GM19025 (cell line): ENCODE measurements around the gene CCSER1.

ENCODE experiments used
- ATAC-seq: cut with Tn5 transposase; IDR thresholded peaks from one replicate; pipeline ENCODE4 v1.9.1; 2021; ENCODE audit warnings: mild to moderate bottlenecking, low read depth, moderate library complexity; ENCODE audit not compliant: unreplicated experiment

Gene CCSER1

DNA sequence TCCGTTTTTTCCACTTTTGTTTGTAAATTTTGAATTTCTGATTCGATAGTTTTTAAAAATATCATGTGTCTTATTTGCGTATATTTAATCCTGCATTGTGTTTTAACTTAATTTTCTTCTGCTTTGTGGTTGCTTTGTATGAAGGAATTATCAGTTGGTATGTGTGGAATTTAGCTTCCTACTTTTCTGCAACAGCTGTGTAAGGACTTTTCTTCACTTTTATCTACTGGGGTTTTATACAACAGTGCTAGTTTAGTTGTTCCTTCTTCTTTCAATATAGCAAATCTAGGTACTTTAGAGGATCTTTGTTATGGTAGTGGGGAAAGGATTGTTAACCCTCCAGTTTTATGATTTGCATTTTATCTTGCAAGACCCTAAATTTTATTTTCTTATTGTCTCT is 410.3 kb downstream of the CCSER1 start:
- ATAC-seq: no peak

DNA sequence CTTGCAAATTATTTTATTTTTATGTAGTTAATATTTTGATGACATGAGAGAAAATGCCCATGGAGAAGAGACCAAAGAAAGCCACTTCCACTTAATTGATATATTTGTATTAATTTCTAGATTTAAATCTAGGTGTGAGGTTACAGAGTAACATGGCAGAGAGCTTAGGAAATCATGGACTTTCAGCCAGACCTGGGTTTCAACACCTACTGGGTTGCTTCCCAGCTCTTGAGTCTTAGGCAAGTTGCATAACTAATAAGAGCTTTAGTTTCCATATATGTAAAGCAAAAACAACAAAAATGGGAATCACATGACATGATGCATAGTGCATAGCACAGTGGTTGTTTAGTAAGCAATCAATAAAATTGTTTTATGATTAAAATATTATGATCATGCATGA is 413.3 kb downstream of the CCSER1 start:
- no peak for ATAC-seq

DNA sequence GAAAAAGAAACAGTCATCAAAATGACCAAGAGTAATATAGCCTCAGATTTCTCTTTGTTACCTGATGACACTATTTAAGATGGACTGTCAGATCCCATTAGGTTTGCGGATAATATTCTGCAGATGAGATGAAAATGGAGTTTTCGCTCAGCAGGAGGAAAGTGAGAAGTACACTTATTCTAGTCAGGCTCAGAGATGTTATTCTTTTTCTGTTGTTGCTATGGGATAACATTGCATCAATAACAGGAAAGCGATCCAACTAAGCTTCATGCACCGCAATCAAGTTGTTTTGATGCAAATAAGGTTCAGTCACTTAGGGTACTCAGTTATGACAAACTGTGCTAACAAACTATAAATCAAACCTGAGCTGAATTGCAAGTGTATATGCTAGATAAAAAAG is 415.0 kb downstream of the CCSER1 start:
- no peak for ATAC-seq

DNA sequence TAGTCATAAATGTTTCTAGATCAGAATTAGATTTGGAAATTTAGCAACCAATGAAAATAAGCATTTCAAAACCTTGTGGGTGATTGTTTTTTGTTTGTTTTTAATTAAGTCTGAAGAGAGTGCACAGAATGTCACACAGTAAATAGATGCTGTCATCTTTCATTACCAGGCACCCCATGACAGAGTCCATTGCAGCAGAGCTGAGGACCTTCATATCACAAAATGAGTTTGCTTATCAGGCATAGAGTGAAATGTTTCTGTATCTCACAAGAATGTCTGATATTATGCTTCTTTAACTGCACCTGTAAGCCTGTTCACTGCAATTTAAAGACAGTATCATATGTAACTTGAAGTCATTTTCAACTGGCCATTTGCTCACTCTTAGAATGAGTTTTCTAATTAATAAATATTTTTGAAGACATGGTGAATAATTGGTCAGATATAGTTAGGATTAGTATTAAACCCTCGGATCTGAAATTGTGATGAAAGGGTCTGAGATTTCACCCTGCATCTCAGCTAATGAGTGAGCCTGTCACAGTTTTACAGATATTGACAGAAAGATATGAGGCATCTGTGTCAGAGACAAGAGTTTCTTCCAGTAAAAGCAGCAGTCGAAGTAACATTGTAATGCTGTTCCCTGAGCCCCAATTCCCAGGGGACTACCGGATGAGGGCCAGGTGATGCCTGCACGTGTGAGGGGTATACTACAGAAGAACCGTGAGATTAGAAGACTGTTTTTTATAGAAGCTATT is 416.4 kb downstream of the CCSER1 start:
- ATAC-seq: no peak

DNA sequence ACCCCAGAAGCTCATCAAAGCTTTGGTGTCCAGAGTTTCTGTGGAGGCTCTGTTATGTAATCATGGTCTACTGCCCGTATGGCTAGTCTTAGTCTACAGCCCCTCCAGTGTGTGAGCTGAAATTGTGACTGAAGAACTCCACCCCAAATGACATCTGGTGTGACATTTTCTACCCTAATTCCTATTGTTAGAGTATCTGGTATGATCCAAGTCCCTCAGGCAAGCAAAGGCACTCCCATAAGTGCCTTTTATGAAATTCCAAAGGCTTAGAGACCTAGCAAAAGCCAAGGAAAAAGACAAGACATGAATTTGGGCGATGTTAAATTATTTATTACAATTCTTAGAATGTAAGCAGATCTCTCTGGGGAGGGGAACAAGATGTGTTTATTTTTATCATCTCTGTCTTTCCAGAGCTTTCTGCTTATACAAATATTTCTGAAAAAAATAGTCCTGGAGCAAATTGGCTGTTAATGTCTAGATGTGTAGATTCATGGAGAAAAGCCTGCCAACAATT is 417.4 kb downstream of the CCSER1 start:
- no peak for ATAC-seq

DNA sequence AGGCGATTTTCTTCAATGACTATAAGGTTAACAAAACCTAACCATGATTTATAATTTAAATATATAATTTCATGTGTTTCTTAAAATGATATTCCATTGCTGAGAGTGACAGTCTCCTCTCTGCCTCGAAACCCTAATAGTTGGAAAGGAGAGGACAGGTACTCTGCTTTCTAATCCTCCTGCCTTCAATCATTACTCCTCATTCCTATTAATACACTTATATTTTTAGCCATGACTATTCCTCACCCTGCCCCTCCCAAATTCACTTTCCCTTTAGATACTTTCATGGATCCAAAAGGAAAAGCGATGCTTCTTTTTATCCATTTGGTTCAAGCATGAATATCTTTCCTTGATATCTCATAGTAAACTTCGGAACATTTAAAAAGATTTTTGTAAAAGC is 418.2 kb downstream of the CCSER1 start:
- no peak for ATAC-seq

DNA sequence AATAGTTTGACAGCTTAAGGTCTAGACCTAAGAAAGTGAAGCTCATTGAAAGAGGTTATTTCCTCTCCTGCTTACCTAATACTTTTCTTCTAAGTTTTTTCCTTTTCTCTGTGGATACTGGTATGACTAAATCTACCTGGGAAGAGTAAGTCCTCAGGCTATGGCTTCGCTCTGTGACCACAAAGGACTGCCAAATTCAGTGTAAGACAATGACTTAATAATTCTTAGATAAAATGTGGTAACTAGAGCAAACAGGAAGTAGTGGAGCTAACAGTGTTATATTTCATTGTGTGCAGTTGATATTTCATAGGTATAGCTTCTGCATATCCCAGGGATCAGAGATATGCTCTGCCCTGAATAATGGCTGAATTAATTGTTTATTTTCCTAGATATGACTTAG is 418.9 kb downstream of the CCSER1 start:
- ATAC-seq: no peak

DNA sequence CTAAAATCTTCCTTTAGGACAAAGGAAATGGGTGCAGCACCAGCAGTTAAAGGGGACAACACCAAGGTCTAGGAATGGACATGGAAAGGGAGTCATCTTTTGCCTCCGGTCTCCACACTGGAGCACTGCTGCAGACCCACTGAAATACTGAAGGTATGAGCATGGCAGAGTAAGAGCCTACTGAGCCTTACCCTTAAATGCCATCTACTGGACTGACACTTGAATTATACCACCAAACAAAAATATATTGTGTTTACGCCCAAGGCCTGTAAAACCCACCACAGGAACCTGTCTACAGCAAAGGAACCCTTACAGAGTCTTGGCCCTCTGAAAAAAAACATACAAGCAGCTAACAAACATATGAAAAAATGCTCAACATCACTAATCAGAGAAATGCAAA is 443.4 kb downstream of the CCSER1 start:
- no peak for ATAC-seq

DNA sequence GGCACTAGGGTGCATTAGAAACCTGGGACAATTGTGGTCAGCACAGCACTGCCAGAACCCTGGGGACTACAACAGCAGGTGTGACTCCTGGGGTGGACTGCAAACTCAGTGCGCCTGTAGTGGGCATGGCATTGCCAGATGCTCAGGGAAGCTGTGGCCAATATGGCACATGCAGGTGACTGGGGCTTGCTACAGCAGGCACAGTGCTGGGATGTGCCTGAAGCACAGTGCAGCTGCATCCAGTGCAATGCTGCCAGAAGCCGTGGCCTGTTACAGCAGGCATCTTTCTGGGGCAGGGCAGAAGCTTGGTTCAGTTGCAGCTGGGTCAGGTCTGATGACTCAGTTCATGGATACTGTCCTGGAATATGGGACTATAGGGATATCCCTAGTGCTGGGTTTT is 445.8 kb downstream of the CCSER1 start:
- ATAC-seq: no peak

DNA sequence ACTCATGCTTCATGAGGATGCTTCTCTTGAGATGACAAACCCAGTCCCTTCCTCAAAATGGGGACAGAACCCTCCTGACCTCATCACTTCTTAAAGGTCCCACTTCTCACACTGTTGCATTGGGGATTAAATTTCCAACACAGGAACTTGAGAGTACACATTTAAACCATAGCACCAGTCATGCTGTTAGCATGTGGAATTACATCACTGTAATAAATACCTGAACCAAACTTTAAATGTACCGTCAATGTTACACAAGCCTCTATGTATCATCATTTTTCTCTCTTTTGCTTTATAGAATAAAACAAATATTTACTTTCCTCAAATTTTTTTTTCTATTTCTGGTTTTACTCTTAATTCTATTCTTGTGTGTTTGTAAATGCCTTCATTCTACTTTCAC is 448.2 kb downstream of the CCSER1 start:
- no peak for ATAC-seq

DNA sequence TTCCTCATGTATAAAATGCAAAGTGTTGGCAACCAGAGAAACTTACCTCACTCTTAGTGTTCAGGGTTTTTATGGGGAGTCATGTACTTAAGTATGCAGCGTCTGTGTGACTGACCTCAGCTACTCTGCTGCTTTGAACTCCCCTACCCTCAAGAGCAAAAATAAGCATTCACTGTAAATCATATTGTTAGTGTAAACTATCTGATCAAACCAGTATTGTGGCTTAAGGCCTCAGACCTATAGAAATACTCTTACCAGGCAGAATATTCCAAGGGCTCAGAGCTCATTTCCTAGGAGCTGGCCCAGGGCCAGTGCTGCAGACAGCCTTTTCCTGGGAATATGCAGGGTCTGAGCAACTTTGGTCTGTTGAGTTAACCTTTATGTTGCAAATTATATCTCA is 453.1 kb downstream of the CCSER1 start:
- ATAC-seq: no peak

DNA sequence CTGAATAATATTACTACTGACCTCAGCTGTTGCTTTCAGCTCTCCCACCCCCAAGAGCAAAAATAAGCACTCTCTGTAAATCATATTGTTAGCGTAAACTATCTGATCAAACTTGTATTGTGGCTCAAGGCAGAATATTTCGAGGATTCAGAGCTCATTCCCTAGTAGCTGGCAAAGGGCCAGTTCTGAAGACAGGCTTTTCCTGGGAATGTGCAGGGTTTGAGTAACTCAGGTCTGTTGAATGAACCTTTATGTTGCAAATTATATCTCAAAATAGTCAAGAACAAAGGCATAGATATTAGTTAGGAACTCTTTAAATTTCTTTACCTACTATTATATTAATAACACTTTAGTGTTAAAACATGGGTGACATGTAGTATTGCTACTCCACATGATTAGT is 454.9 kb downstream of the CCSER1 start:
- no peak for ATAC-seq

DNA sequence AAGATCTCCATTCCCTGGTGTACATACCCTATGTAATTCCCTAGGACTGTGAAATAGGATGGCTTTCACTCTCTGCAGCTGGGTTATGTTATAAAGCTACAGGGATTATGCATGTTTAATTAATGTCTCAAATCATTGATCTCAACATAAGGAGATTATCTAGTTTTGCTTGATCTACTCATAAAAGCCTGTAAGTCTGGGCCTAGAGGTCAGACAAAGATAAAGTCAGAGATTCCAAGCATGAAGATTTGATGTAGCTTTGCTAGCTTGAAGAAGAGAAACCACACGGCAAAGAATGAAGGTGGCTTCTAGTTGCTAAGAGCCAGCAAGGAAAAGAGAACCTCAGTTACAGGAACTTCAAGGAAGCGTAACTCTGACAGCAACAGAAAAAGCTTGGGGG is 456.9 kb downstream of the CCSER1 start:
- no peak for ATAC-seq

DNA sequence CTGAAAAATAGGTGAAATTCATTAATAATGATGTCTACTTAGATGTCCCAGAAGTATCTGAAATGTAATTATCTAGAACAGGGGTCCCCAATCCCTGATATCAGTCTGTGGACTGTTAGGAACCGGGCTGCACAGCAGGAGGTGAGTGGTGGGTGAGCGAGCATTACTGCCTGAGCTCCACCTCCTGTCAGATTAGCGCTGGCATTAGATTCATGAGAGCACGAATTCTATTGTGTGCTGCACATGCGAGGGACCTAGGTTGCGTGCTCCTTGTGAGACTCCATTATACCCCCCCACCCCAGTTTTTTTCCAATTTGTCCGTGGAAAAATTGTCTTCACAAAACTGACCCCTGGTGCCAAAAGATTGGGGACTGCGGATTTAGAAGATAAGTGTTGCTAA is 458.8 kb downstream of the CCSER1 start:
- ATAC-seq: no peak

DNA sequence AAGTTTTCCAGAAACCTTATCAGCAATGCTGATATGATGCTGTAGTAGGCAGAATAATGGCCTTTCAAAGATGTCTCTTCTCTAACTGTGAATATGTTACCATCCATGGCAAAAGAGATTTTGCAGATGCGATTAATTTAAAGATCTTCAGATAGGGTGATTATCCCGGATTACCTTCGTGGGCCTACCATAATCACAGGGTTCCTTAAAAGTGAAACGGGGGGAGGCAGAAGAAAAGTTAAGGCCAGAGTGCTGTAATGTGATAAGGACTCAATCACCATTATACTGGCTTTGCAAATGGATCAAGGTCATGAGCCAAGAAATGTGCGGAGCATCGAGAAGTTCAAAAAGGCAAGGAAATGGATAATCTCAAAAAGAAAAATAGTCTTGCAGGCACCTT is 459.6 kb downstream of the CCSER1 start:
- no peak for ATAC-seq

DNA sequence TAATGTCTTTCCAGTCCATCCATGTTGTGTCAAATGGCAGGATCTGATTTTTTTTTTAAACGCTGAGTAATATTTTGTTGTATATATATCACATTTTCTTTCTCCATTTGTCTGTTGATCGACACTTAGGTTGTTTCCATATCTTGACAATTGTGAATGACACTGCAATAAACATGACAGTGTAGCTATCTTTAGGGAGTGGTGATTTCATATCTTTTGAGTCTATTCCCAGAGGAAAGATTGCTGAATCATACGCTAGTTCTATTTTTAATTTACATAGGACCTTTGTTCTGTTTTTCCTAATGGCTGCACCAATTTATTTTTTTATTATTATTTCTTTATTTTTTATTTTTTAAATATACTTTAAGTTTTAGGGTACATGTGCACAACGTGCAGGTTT is 470.7 kb downstream of the CCSER1 start:
- no peak for ATAC-seq

DNA sequence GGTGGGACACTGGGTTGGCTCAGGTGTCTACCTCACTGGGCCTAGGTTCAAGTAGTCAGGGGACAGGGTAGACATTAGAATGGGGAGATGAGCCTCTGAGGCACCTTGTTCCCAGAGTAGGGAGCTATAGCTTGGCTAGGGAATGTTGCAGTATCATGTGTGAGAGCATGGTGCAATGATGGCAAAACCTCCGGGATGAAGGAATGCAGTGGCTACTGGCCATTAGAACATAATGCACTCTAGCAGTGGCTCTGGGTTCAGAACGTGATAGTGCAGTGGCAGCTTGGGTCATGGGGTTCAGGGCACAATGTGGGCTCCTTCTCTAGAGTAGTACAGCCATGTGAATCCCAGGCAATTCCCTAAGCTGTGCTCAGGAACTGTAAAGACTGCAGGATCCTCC is 471.5 kb downstream of the CCSER1 start:
- ATAC-seq: no peak

DNA sequence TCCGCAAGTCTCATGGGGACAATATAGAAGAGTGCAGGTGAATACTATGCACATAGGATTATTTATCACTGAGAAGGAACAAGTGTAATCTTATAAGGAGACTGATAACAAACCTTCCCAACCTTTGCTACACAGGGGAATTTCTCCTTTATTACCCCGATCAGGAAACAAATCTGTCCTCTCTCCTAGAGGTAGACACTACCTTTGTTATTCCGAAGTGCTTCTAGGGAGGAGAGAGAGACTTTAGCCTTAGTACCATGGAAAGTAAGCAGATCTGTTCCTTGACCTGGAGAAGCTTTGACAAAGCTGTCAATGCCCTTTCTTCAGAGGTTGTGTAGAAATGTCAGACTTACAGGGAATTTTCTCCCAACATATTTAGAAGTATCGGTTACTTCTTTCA is 475.5 kb downstream of the CCSER1 start:
- no peak for ATAC-seq

DNA sequence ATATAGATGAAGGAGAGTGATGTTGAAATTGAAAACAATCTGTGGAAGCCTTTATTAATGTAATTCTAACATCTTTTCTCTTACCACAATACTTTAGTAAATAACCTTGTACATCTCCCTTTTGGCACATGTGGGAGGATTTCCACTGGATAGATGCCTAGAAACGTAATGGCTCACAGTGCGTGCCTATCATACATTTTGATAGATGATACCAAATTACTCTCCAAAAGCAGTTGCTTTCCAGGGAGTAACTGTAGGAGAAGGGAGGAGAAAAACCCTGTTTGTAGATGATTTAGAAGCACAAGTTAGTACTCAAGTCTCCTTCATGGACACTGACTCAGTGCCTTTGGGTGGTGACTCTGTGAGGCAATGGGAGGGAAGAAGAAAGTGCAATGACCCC is 476.3 kb downstream of the CCSER1 start:
- no peak for ATAC-seq

DNA sequence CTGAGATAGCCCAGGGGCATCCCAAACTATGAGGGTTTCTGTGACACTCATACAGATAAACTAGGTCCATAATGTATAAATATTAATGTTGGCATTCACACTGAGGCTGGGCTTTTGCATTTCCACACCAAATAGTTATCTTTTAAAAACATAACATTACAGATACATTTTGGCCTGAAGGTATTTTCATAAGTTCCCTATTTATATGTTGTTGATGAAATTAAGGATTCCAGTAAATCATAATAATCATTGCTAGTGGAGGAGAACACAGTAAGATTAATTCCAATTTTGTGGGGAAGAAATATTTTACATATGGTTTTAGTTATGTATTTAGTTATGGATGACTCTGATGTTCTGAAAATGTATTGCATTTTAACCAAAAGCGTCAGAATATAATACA is 479.6 kb downstream of the CCSER1 start:
- ATAC-seq: no peak

DNA sequence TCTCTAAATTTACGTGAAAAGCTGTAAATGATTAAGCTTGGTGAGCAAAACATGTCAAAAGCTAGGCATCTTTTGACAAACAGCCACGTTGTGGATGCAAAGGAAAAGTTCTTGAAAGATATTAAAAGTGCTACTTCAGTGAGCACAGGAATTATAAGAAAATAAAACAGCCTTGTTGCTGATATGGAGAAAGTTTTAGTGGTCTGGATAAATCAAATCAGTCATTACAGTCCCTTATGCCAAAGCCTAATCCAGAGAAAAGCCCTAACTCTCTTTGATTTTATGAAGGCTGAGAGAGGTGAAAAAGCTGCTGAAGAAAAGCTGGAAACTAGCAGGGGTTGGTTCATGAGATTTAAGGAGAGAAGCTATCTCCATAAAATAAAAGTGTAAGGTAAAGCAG is 487.2 kb downstream of the CCSER1 start:
- no peak for ATAC-seq

DNA sequence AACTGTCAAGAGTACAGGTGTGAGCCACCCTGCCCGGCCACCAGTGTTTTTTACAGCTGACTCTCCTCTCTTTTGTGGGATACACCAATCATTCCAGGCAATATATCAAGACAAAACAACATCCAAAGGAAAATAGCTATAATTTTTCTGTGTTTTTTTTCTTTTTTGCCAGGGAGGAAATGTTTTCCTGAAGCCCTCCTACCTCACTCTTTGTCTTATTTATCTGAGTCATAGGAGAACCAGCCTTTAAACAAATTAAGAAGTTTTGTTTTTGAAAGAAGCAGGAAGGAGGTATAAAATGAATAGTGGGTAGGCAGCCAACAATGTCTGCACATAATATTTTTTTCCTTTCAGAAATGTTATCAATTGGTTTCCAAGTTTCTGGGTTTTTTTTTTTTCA is 493.9 kb downstream of the CCSER1 start:
- ATAC-seq: no peak

DNA sequence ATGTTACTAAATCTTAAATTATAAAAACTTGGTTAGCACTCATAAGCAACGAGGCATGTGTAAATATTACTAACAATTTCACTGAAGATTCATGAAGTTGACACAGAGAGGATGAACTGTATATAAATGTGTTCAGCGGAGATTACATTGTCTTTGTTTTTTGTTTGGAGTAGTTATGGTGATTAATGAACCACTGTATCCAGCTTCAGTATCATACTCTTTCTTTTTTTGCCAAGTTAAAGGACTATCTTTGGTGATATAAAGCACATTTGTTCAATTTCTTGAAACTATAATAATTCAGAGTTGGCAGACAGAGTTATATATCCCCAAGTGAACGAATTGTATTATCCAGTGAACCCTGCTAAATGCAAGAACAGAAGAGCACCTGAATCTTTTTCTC is 497.6 kb downstream of the CCSER1 start:
- no peak for ATAC-seq
